ENCODE results near the gene DHRSX.
"Not testable (repeated sequence)": the region's sequence is repeated elsewhere in the genome, so short reads cannot be mapped to it uniquely, and the experiment has no call there.

DHRSX gene

GRCh38 chrX:2460048-2460447 is 40.7 kb downstream of the DHRSX start:
- in situ Hi-C loops (cut with HindIII; ENCODE audit: low sequenced_read_pairs) = not testable (repeated sequence)

DNA sequence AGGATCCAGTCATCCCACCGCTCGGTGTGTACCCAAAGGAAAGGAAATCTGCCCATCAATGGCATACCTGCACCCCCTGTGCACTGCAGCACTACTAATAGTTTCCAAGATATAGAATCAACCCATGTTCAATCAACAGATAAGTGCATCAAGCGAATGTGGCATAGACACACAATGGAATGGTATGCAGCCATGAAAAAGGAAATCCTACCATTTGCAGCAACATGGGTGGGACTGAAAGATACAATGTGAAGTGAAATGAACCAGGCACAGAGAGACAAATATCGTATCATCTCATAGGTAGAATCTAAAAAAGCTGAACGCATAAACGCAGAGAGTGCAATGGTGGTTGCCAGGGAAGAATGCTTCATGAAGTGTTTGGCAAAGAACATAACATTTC is 42.5 kb downstream of the DHRSX start:
- in situ Hi-C loops (cut with HindIII; ENCODE audit: low sequenced_read_pairs) = no loop called here

GRCh38 chrX:2457289-2458133 is 43.3 kb downstream of the DHRSX start:
- in situ Hi-C loops (cut with HindIII; ENCODE audit: low sequenced_read_pairs) = no loop called here

GRCh38 chrX:2456091-2456490 is 44.7 kb downstream of the DHRSX start:
- in situ Hi-C loops (cut with HindIII; ENCODE audit: low sequenced_read_pairs) = not testable (repeated sequence)

- in situ Hi-C loops (cut with HindIII; ENCODE audit: low sequenced_read_pairs) = not testable (repeated sequence)
Observed at GRCh38 chrX:2454620-2455019, 46.2 kb downstream of the DHRSX start.

DNA sequence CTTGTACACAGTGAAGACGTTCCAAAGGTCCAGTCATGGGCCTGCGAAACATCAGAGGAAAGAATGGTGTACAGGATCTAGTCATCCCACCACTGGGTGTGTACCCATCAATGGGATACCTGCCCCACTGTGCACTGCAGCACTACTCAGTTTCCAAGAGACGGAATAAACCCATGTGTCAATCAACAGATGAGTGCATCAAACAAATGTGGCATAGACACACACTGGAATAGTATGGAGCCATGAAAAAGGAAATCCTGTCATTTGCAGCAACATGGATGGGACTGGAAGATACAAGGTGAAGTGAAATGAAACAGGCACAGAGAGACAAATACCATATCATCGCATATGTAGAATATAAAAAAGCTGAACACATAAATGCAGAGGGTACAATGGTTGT is 48.0 kb downstream of the DHRSX start:
- in situ Hi-C loops (cut with HindIII; ENCODE audit: low sequenced_read_pairs) = no loop called here

DNA sequence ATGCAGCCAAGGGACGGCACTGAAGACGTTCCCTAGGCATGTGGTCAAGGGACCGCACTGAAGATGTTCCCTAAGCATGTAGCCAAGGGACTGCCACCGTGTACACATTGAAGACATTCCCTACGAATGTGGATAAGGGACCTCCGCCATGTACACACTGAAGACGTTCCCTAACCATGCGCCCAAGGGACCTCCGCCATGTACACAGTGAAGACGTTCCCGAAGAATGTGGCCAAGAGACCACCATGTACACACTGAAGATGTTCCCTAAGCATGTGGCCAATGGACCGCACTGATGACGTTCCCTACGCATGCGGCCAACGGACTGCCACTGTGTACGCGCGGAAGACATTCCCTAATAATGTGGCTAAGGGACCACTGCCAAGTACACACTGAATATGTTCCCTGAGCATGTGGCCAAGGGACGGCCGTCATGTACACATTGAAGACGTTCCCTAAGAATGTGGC is 48.4 kb downstream of the DHRSX start:
- in situ Hi-C loops (cut with HindIII; ENCODE audit: low sequenced_read_pairs) = no loop called here

DNA sequence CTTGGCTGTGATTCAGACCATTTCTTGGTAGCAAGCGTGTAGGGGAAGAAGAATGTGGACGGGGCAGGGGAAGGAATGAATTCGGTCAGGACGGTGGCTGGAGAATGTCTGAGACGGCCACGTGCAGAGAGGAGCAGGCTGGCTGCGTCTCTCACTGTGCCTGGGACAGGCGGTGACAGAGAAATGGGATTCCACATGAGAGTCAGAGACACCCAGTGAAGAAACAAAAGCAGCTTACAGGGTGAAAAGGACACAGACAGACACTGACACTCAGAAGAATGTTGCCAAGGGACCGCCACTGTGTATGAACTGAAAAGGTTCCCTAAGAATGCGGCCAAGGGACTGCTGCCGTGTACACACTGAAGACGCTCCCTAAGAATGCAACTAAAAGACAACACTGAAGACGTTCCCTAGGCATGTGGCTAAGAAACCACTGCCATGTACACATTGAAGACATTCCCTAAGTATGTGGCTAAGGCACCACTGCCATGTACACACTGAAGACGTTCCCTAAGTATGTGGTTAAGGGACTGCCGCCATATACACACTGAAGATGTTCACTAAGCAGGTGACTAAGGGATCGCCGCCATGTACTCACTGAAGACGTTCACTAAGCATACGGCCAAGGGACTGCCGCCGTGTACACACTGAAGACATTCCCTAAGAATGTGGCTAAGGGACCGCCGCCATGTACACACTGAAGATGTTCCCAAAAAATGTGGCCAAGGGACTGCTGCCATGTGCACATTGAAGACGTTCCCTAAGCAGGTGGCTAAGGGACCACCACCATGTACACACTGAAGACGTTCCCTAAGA is 49.1 kb downstream of the DHRSX start:
- in situ Hi-C loops (cut with HindIII; ENCODE audit: low sequenced_read_pairs) = no loop called here

DNA sequence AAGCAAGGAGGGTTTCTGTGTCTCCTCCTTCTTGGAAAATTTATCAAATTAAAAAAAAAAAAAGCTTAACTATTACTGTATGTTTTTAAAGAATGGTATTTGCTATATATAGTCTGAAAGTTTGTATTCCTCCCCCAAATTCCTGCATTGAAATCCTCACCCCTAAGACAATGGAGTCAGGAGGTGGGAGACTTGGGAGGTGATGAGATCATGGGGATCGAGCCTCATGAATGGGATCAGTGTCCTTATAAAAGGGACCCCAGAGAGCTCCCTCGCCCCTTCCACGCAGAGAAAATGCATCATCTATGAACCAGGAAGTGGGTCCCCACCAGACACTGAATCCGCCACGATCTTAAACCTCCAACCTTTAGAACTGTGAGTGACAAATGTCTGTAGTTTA is 50.1 kb downstream of the DHRSX start:
- in situ Hi-C loops (cut with HindIII; ENCODE audit: low sequenced_read_pairs) = no loop called here

GRCh38 chrX:2449135-2449886 is 51.5 kb downstream of the DHRSX start:
- in situ Hi-C loops (cut with HindIII; ENCODE audit: low sequenced_read_pairs) = no loop called here

GRCh38 chrX:2447484-2447883 is 53.3 kb downstream of the DHRSX start:
- in situ Hi-C loops (cut with HindIII; ENCODE audit: low sequenced_read_pairs) = no loop called here

DNA sequence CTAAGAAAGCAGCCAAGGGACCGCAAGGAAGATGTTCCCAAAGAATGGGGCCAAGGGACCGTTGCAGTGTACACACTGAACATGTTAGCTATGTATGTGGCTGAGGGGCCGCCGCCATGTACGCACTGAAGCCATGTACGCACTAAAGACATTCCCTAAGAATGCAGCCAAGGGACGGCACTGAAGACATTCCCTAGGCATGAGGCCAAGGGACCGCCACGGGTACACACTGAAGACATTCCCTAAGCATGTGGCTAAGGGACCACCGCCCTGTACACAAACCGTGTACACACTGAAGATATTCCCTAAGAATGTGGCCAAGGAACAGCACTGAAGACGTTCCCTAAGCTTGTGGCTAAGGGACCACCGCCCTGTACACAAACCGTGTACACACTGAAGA is 54.0 kb downstream of the DHRSX start:
- in situ Hi-C loops (cut with HindIII; ENCODE audit: low sequenced_read_pairs) = no loop called here

- in situ Hi-C loops (cut with HindIII; ENCODE audit: low sequenced_read_pairs) = no loop called here
Observed at GRCh38 chrX:2445662-2446623, 54.8 kb downstream of the DHRSX start.

- in situ Hi-C loops (cut with HindIII; ENCODE audit: low sequenced_read_pairs) = no loop called here
Observed at GRCh38 chrX:2442694-2443093, 58.1 kb downstream of the DHRSX start.

DNA sequence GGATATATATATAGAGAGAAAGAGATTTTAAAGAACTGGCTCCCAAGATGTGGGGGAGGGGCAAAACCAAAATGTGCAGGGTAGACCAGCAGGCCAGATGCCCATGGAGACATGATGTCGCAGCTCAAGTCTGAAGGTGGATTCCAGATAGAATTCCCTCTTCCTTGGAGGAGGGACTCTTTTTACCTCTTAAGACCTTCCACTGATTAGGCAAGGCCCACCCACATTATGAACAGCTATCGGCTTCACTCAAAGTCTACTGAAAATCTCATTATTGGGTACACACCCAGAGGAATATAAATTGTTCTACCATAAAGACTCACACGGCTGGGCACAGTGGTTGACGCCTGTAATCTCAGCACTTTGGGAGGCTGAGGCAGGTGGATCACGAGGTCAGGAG is 59.3 kb downstream of the DHRSX start:
- in situ Hi-C loops (cut with HindIII; ENCODE audit: low sequenced_read_pairs) = no loop called here

DNA sequence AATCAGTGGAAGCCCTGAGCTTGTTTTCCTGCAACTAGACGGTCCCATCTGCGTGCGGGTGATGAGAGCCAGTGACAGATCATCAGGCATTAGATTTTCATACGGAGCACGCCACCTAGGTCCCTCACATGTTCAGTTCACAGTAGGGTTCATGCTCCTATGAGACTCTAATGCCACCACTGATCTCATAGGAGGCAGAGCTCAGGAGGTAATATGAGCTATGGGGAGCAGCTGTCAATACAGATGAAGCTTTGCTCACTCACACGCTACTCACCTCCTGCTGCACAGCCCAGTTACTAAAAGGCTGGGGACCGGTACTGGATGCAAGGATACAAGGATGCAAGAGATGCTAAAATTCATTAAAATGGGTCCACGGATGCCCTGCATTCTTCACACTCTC is 61.2 kb downstream of the DHRSX start:
- in situ Hi-C loops (cut with HindIII; ENCODE audit: low sequenced_read_pairs) = no loop called here

GRCh38 chrX:2435465-2435864 is 65.3 kb downstream of the DHRSX start:
- in situ Hi-C loops (cut with HindIII; ENCODE audit: low sequenced_read_pairs) = no loop called here

DNA sequence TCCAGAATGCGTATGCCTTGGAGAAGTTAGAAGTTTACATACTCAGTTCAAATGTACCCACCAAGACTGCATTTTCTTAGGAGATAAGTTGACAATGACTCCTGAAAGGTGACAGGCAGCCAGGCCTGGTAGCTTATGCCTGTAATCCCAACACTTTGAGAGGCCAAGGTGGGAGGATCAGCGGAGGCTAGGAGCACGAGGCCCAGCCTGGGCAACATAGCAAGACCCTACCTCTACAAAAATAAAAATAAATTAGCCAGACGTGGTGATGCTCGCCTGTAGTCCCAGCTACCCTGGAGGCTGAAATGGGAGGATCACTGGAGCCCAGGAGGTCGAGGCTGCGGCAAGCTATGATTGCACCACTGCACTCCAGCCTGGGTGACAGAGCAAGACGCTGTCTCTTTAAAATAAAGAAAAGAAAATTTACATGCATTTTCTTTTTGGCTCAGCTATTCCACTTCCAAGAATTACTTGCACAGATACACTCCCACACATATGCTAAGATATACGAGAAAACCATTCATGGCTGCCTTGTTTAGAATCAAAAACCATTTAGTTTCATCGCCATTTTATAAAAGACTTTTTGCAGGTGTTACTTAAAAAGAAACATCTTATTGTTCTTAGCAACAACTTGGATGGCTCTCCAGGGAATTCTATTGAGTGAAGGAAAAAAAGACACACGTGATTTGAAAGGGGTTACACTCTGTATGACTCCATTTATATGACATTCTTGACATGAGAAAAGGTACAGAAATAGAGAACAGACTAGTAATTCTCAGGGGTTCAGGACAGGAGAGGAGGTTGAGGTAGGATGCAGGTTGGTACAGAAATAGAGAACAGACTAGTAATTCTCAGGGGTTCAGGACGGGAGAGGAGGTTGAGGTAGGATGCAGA is 66.3 kb downstream of the DHRSX start:
- in situ Hi-C loops (cut with HindIII; ENCODE audit: low sequenced_read_pairs) = no loop called here

GRCh38 chrX:2432298-2432863 is 68.4 kb downstream of the DHRSX start:
- in situ Hi-C loops (cut with HindIII; ENCODE audit: low sequenced_read_pairs) = no loop called here
